Measurements from ENCODE around the gene SPP2.

SPP2 gene

GRCh38 chr2:234033885-234034284 is 16.6 kb upstream of the SPP2 start:
- no peak for DNase-seq (ENCODE audit: extremely low read depth, low read depth)
- TF ChIP-seq CTCF (IDR thresholded peaks at IDR 0.05; ENCODE audit: low read depth, low read length): no peak

DNA sequence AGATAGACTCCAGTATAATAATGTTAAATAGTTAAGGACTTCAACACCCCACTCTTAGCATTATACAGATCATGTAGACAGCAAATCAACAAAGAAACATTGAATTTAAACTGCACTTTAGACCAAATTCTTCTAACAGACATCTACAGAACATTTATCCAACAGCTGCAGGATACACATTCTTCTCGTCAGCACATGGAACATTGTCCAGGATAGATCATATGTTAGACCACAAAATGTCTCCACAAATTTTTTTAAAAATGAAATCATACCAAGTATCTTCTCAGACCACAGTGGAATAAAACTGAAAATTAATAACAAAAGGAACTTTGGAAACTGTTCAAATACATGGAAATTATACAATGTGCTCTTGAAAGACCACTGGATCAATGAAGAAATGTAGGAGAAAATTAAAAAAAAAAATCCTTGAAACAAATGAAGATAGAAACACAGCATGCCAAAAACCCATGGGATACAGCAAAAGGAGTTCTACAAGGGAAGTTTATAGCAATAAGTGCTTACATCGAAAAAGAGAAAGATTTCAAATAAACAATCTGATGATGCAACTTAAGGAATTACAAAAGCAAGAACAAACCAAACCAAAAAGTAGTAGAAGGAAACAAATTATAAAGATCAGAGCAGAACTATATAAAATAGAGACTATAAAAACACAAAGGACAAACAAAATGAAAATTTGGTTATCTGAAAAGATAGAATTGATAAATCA is 12.3 kb upstream of the SPP2 start:
- no peak for TF ChIP-seq CTCF (IDR thresholded peaks at IDR 0.05; ENCODE audit: low read depth, low read length)
- DNase-seq (ENCODE audit: extremely low read depth, low read depth): no peak

GRCh38 chr2:234044157-234044556 is 6.3 kb upstream of the SPP2 start:
- peak; percentile 12 for DNase-seq (ENCODE audit: extremely low read depth, low read depth)
- no peak for TF ChIP-seq CTCF (IDR thresholded peaks at IDR 0.05; ENCODE audit: low read depth, low read length)

DNA sequence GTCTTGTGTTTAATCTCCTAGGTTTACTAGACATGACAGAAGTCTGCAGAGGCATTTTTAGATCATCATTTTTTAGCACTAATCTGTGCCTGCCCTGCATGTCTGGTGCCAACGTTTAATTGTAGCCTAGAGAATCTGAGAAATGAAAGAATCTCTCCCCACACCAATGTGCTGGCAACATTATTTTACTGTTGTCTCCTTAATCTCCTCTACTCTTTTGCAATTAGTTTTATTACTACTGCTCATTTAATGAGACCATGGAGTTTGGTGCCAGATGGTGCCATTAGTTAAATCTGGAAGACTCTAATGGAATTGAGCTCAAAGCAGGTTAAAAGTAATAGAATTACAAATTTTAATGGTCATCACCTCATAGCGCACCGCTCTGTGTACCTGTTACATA is 4.0 kb upstream of the SPP2 start:
- no peak for DNase-seq (ENCODE audit: extremely low read depth, low read depth)
- TF ChIP-seq CTCF (IDR thresholded peaks at IDR 0.05; ENCODE audit: low read depth, low read length): no peak

GRCh38 chr2:234047361-234047760 is 3.1 kb upstream of the SPP2 start:
- TF ChIP-seq CTCF (IDR thresholded peaks at IDR 0.05; ENCODE audit: low read depth, low read length): no peak
- no peak for DNase-seq (ENCODE audit: extremely low read depth, low read depth)

- no peak for DNase-seq (ENCODE audit: extremely low read depth, low read depth)
- no peak for TF ChIP-seq CTCF (IDR thresholded peaks at IDR 0.05; ENCODE audit: low read depth, low read length)
Measured at GRCh38 chr2:234048049-234048448, 2.5 kb upstream of the SPP2 start.

DNA sequence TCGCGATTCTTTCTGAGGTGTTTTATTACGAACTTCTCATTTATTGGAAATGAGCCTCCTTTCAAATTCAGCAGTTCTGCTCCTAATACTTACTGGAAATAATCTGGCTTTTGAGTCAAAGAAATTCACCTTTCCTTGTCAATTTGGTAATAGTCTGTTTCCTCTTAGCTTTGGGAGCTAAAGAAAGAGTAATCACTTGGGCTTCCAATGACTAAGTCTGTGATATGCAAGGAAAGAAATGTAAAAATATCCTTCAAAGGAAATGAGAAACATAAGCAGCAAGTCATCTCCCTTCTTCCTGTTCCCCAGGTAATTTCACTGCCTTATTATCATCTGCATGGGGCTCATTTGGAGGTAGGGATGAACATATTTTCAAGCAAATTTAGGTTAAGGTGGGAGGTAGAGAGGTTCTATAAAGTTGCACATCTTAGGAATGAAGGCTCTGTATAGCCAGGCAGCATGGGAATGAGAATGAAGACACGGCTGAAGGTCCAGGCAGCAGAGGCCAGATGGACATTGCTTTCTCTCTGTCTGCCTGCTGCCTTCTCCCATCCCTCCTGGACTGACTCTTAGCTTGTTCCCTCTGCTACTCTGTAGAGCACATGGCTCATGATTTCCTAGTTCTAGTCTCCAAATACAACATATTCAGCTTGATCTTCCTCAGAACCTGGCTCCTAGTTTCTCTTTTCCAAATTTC is 1.0 kb downstream of the SPP2 start:
- no peak for DNase-seq (ENCODE audit: extremely low read depth, low read depth)
- TF ChIP-seq CTCF (IDR thresholded peaks at IDR 0.05; ENCODE audit: low read depth, low read length): no peak
